ENCODE data around the gene ABR.
"Not testable (repeated sequence)": the region's sequence is repeated elsewhere in the genome, so short reads cannot be mapped to it uniquely, and the experiment has no call there.

GRCh38 chr17:974778-975177 is 205.0 kb downstream of the ABR start:
- not testable (repeated sequence) for TF ChIP-seq POLR2A (IDR thresholded peaks at IDR 0.05; ENCODE audit: extremely low read depth, insufficient read length); CTCF (IDR thresholded peaks at IDR 0.05; ENCODE audit: low read depth, low read length); MAX (IDR thresholded peaks at IDR 0.05; ENCODE audit: low read depth, low read length); MYC (IDR thresholded peaks at IDR 0.05; ENCODE audit: low read depth, low read length)

Measured in NB4 (cell line).